B cell (primary cell): ENCODE measurements around the gene PAK4.

Experiments used
- CTCF ChIP-seq: fragments of 200-600 bp; IDR thresholded peaks from one replicate; pipeline ENCODE4 v1.8.0; 2022; ENCODE audit warnings: antibody characterized with exemption, mild to moderate bottlenecking
- EZH2 ChIP-seq: IDR thresholded peaks from 2 replicates; pipeline ENCODE4 v1.6.1; 2012; ENCODE audit warnings: borderline replicate concordance, low read depth, mild to moderate bottlenecking, moderate library complexity, low read length; ENCODE audit not compliant: insufficient read depth, poor library complexity, severe bottlenecking

- TF ChIP-seq CTCF (no peak), EZH2 (no peak)
These were observed 14.4 kb downstream of the PAK4 start for GRCh38 chr19:39139971-39140453.
